H9 (cell line): Measurements from ENCODE around the gene EGFR. TPM values are rescaled to one million over a fixed set of nuclear protein-coding genes. Genes with fewer than 3 reads are reported as not detected.

Experiments
- DNase-seq: peaks from one replicate; pipeline ENCODE4 v3.0.0-alpha.2; 2017
- H2AFZ ChIP-seq: one replicate; pipeline ENCODE4 v1.6.1; 2013; ENCODE audit warnings: mild to moderate bottlenecking, low read length, control low read depth, moderate library complexity
- H2AK5ac ChIP-seq: 2 replicates; pipeline ENCODE4 v1.6.1; 2013; ENCODE audit warnings: low read length, control low read depth, mixed read lengths; ENCODE audit not compliant: insufficient read length
- H2BK120ac ChIP-seq: one replicate; pipeline ENCODE4 v1.6.1; 2013; ENCODE audit warnings: low read depth, mild to moderate bottlenecking, low read length, control low read depth, inconsistent platforms; ENCODE audit not compliant: poor library complexity, severe bottlenecking
- H2BK12ac ChIP-seq: 2 replicates; pipeline ENCODE4 v1.6.1; 2013; ENCODE audit warnings: low read length, control low read depth, mixed read lengths, low read depth; ENCODE audit not compliant: insufficient read length
- H2BK15ac ChIP-seq: 2 replicates; pipeline ENCODE4 v1.6.1; 2013; ENCODE audit warnings: low read depth, low read length, control low read depth
- H2BK20ac ChIP-seq: one replicate; pipeline ENCODE4 v1.6.1; 2013; ENCODE audit warnings: low read depth, mild to moderate bottlenecking, low read length, control low read depth, inconsistent platforms; ENCODE audit not compliant: poor library complexity, severe bottlenecking
- H2BK5ac ChIP-seq: 2 replicates; pipeline ENCODE4 v1.6.1; 2013; ENCODE audit warnings: low read length, control low read depth, mixed read lengths; ENCODE audit not compliant: insufficient read length
- H3K14ac ChIP-seq: 2 replicates; pipeline ENCODE4 v1.6.1; 2013; ENCODE audit warnings: low read length, control low read depth; ENCODE audit not compliant: insufficient read depth
- H3K18ac ChIP-seq: 2 replicates; pipeline ENCODE4 v1.6.1; 2013; ENCODE audit warnings: low read depth, mild to moderate bottlenecking, mixed read lengths, low read length, control low read depth; ENCODE audit not compliant: insufficient read length
- H3K23ac ChIP-seq: 2 replicates; pipeline ENCODE4 v1.6.1; 2013; ENCODE audit warnings: low read length, control low read depth, mixed read lengths, low read depth; ENCODE audit not compliant: insufficient read length
- H3K23me2 ChIP-seq: 2 replicates; pipeline ENCODE4 v1.6.1; 2013; ENCODE audit warnings: low read depth, mild to moderate bottlenecking, mixed read lengths, low read length, control low read depth; ENCODE audit not compliant: insufficient read length, poor library complexity, severe bottlenecking
- H3K27ac ChIP-seq: 2 replicates; pipeline ENCODE4 v1.5.1; 2013; ENCODE audit warnings: low read length, control low read depth, mixed read lengths, low read depth; ENCODE audit not compliant: insufficient read length
- H3K27me3 ChIP-seq: 2 replicates; pipeline ENCODE4 v1.6.1; 2013; ENCODE audit warnings: low read length, control low read depth, inconsistent platforms; ENCODE audit not compliant: insufficient read depth
- H3K4ac ChIP-seq: 2 replicates; pipeline ENCODE4 v1.6.1; 2013; ENCODE audit warnings: low read depth, mild to moderate bottlenecking, control low read depth, inconsistent platforms, low read length, moderate library complexity
- H3K4me1 ChIP-seq: 2 replicates; pipeline ENCODE4 v1.6.1; 2013; ENCODE audit warnings: low read length, control low read depth, inconsistent platforms; ENCODE audit not compliant: insufficient read depth
- H3K4me2 ChIP-seq: 2 replicates; pipeline ENCODE4 v1.6.1; 2013; ENCODE audit warnings: low read length, control low read depth, mixed read lengths; ENCODE audit not compliant: insufficient read length, insufficient read depth
- H3K56ac ChIP-seq: 2 replicates; pipeline ENCODE4 v1.6.1; 2013; ENCODE audit warnings: low read depth, mild to moderate bottlenecking, mixed read lengths, low read length, control low read depth; ENCODE audit not compliant: insufficient read length
- H3K79me1 ChIP-seq: 2 replicates; pipeline ENCODE4 v1.6.1; 2013; ENCODE audit warnings: low read depth, mild to moderate bottlenecking, moderate library complexity, low read length, control low read depth, inconsistent platforms; ENCODE audit not compliant: insufficient read depth, poor library complexity, severe bottlenecking
- H3K79me2 ChIP-seq: 2 replicates; pipeline ENCODE4 v1.6.1; 2013; ENCODE audit warnings: low read length, control low read depth, inconsistent platforms; ENCODE audit not compliant: insufficient read depth
- H3K9ac ChIP-seq: 2 replicates; pipeline ENCODE4 v1.6.1; 2013; ENCODE audit warnings: low read length, control low read depth, mixed read lengths; ENCODE audit not compliant: insufficient read length; ENCODE audit errors: extremely low read depth
- H3K9me3 ChIP-seq: one replicate; pipeline ENCODE4 v1.6.1; 2013; ENCODE audit warnings: low read depth, low read length, inconsistent platforms; ENCODE audit not compliant: control insufficient read depth
- H3T11ph ChIP-seq: one replicate; pipeline ENCODE4 v1.6.1; 2013; ENCODE audit warnings: mild to moderate bottlenecking, low read length, control low read depth, inconsistent platforms
- H4K20me1 ChIP-seq: one replicate; pipeline ENCODE4 v1.6.1; 2013; ENCODE audit not compliant: control insufficient read depth, insufficient read length, insufficient read depth
- H4K5ac ChIP-seq: 2 replicates; pipeline ENCODE4 v1.6.1; 2013; ENCODE audit warnings: low read depth, mild to moderate bottlenecking, mixed read lengths, low read length, control low read depth; ENCODE audit not compliant: insufficient read length
- H4K8ac ChIP-seq: replicated peaks from 2 replicates; pipeline ENCODE4 v1.6.1; 2013; ENCODE audit warnings: low read length, control low read depth, mixed read lengths, low read depth; ENCODE audit not compliant: insufficient read length
- H4K91ac ChIP-seq: 2 replicates; pipeline ENCODE4 v1.6.1; 2013; ENCODE audit warnings: low read depth, mild to moderate bottlenecking, moderate library complexity, mixed read lengths, low read length, control low read depth; ENCODE audit not compliant: insufficient read length
- H3K27ac Mint-ChIP-seq, 3 experiments: 2 replicates in 2 of 3; 3 replicates in 1 of 3; pipeline ENCODE4 v1.8.0; 2020 to 2021; ENCODE audit warnings: mixed read lengths in 3 of 3, mild to moderate bottlenecking in 1 of 3, moderate library complexity in 1 of 3
- H3K27me3 Mint-ChIP-seq: 2 replicates; pipeline ENCODE4 v1.8.0; 2021; ENCODE audit warnings: low read depth, mild to moderate bottlenecking, moderate library complexity, mixed read lengths
- H3K36me3 Mint-ChIP-seq, 3 experiments: 2 replicates in 2 of 3; 3 replicates in 1 of 3; pipeline ENCODE4 v1.8.0; 2020 to 2021; ENCODE audit warnings: low read depth in 3 of 3, mixed read lengths in 3 of 3; ENCODE audit not compliant: insufficient read depth in 1 of 3
- H3K4me1 Mint-ChIP-seq, 2 experiments: 2 replicates each; pipeline ENCODE4 v1.8.0; 2020; ENCODE audit warnings: mixed read lengths in 2 of 2
- H3K4me3 Mint-ChIP-seq, 2 experiments: 2 replicates in 1 of 2; 3 replicates in 1 of 2; pipeline ENCODE4 v1.8.0; 2020 to 2021; ENCODE audit warnings: mild to moderate bottlenecking in 2 of 2, mixed read lengths in 2 of 2, moderate library complexity in 1 of 2
- H3K9me3 Mint-ChIP-seq, 2 experiments: 2 replicates in 1 of 2; 3 replicates in 1 of 2; pipeline ENCODE4 v1.8.0; 2020; ENCODE audit warnings: mild to moderate bottlenecking in 2 of 2, mixed read lengths in 2 of 2, moderate library complexity in 1 of 2
- CTCF ChIP-seq: fragments of 200-600 bp; sonication (generic); conservative IDR thresholded peaks from 3 replicates; pipeline ENCODE4 v1.8.0; 2021; ENCODE audit warnings: antibody characterized with exemption, mild to moderate bottlenecking
- WGBS: extraction: QIAGEN DNeasy Blood & Tissue Kit; methylation state at CpG from one replicate; pipeline ENCODE4 v1.1.7; 2013; ENCODE audit warnings: missing lambda C conversion rate, low lambda C conversion rate, mixed read lengths; ENCODE audit not compliant: insufficient read length; ENCODE audit errors: extremely low coverage; 5-methylcytosine and 5-hydroxymethylcytosine counted together
- total RNA-seq: library from RNA; stranded (reverse); gene quantifications from 2 replicates; pipeline ENCODE4 v1.2.1, GENCODE V29; 2021

Gene EGFR
- total RNA-seq, 1 experiment from 2014 or later: 3.3 TPM

GRCh38 chr7:55096323-55096722 lies 77.5 kb downstream of the EGFR start:
- H2AFZ ChIP-seq: no peak overlapping the region
- peaks cover 15 to 20% of the 10 kb centered on the region in 2 experiments for H3K4me1 Mint-ChIP-seq
- no peak overlapping the region for H3K9ac ChIP-seq
- no peak overlapping the region for H3K18ac ChIP-seq
- H3K4ac ChIP-seq: no peak overlapping the region
- H3K9me3 ChIP-seq: no peaks in the 10 kb centered on the region
- no peaks in the 10 kb centered on the region for H3K27me3 Mint-ChIP-seq
- H3K79me1 ChIP-seq: no peaks in the 10 kb centered on the region
- H2BK20ac ChIP-seq: no peak overlapping the region
- H3K79me2 ChIP-seq: no peaks in the 10 kb centered on the region
- H4K91ac ChIP-seq: no peak overlapping the region
- no peaks in the 10 kb centered on the region for H3K27me3 ChIP-seq
- H3K14ac ChIP-seq: no peak overlapping the region; the same call in 1 of the 2 replicates
- H3K4me3 Mint-ChIP-seq: no peak overlapping the region
- no CpG with 5 or more reads among the region's 11 CpGs for whole genome bisulfite sequencing
- DNase-seq: no peak
- H3K9me3 Mint-ChIP-seq: no peaks in the 10 kb centered on the region
- H4K8ac ChIP-seq: no peak overlapping the region
- no peak overlapping the region for H2AK5ac ChIP-seq
- H3K36me3 Mint-ChIP-seq: no peaks in the 10 kb centered on the region
- H4K20me1 ChIP-seq: no peaks in the 10 kb centered on the region
- no peaks in the 10 kb centered on the region for H3K23me2 ChIP-seq
- H2BK12ac ChIP-seq: no peak overlapping the region
- H2BK5ac ChIP-seq: no peak overlapping the region
- no peak overlapping the region for H3K27ac Mint-ChIP-seq
- no peak for TF ChIP-seq CTCF
- no peak overlapping the region for H3K56ac ChIP-seq
- no peak overlapping the region for H3K4me2 ChIP-seq
- H2BK120ac ChIP-seq: no peak overlapping the region
- no peak overlapping the region for H2BK15ac ChIP-seq
- H3K27ac ChIP-seq: no peak overlapping the region
- no peaks in the 10 kb centered on the region for H3K4me1 ChIP-seq
- H4K5ac ChIP-seq: no peak overlapping the region
- H3K23ac ChIP-seq: no peak overlapping the region
- H3T11ph ChIP-seq: no peak overlapping the region
